HCT116 (cell line): Measurements from ENCODE around the gene OR6S1. TPM values are rescaled to one million over a fixed set of nuclear protein-coding genes. Genes with fewer than 3 reads are reported as not detected.

Source experiments
- ATAC-seq: fragments of 200-7000 bp; cut with Tn5 transposase; 2 replicates; pipeline ENCODE4 v1.9.1; 2020; ENCODE audit warnings: mild to moderate bottlenecking, moderate library complexity
- BruUV-seq: library from RNA; stranded (reverse); fragments of 400-500 nt; replicated peaks from 2 replicates; lab custom pipeline; 2021; lab: Mats Ljungman, UMichigan
- CTCF ChIA-PET: fragments of 300-600 bp; sonication (Branson Sonifier 250); formaldehyde crosslinking; loops from one replicate; lab custom pipeline; 2021; ENCODE audit warnings: antibody characterized with exemption; lab: Charles Lee
- POLR2A ChIA-PET: fragments of 300-600, 350-600 bp; sonication (Branson Sonifier 250); formaldehyde crosslinking; loops from one replicate; lab custom pipeline; 2021; ENCODE audit warnings: antibody characterized with exemption; lab: Charles Lee
- RAD21 ChIA-PET, 2 experiments: fragments of 300-600 bp; sonication (Branson Sonifier 250); formaldehyde crosslinking; loops; one replicate each; lab custom pipeline; 2023; ENCODE audit warnings: low total read pairs in 2 of 2; ENCODE audit not compliant: uncharacterized antibody in 2 of 2, unreplicated experiment in 2 of 2, low non-redundant PET in 1 of 2; lab: Charles Lee
- DNase-seq: peaks from one replicate; pipeline ENCODE4 v3.0.0-alpha.2; 2010; ENCODE audit warnings: low read depth, low spot score
- H2AFZ ChIP-seq: fragments of 200-600 bp; shearing (Covaris generic), sonication (generic); 2 replicates; pipeline ENCODE4 v1.6.1; 2017; ENCODE audit warnings: low read depth, mixed run types, mixed read lengths, antibody characterized with exemption, low read length; ENCODE audit not compliant: poor library complexity, severe bottlenecking
- H3K27ac ChIP-seq: 2 replicates; pipeline ENCODE4 v1.5.1; 2012; ENCODE audit warnings: low read depth, low read length
- H3K27me3 ChIP-seq: fragments of 200-600 bp; sonication (generic); 2 replicates; pipeline ENCODE4 v1.6.1; 2016; ENCODE audit warnings: mixed run types, low read length, mixed read lengths; ENCODE audit not compliant: insufficient read depth
- H3K36me3 ChIP-seq, 2 experiments: fragments of 200-500 bp in 1 of 2; fragments of 200-600 bp in 1 of 2; sonication (Bioruptor generic) in 1 of 2; sonication (generic) in 1 of 2; 2 replicates each; pipeline versions ENCODE4 v1.5.1 to v1.6.1; 2014 to 2016; ENCODE audit warnings: low read length in 2 of 2, inconsistent platforms in 1 of 2, mixed read lengths in 1 of 2, mixed run types in 1 of 2; ENCODE audit not compliant: insufficient read depth in 2 of 2, control insufficient read depth in 1 of 2
- H3K4me1 ChIP-seq, 2 experiments: fragments of 200-600 bp in 1 of 2; sonication (generic) in 1 of 2; 2 replicates each; pipeline versions ENCODE4 v1.5.1 to v1.6.1; 2012 to 2017; ENCODE audit warnings: low read length in 2 of 2, inconsistent platforms in 1 of 2, mild to moderate bottlenecking in 1 of 2, mixed read lengths in 1 of 2, mixed run types in 1 of 2, moderate library complexity in 1 of 2; ENCODE audit not compliant: insufficient read depth in 2 of 2, control insufficient read depth in 1 of 2
- H3K4me2 ChIP-seq: fragments of 200-600 bp; sonication (generic); 2 replicates; pipeline ENCODE4 v1.6.1; 2017; ENCODE audit warnings: mixed run types, low read length, mixed read lengths
- H3K4me3 ChIP-seq, 2 experiments: fragments of 200-600 bp in 1 of 2; sonication (generic) in 1 of 2; replicated peaks in 1 of 2; 2 replicates each; pipeline ENCODE4 v1.5.1; 2011 to 2016; ENCODE audit warnings: low read length in 2 of 2, control low read depth in 1 of 2, low read depth in 1 of 2, mild to moderate bottlenecking in 1 of 2, mixed read lengths in 1 of 2, mixed run types in 1 of 2
- H3K79me2 ChIP-seq: fragments of 200-600 bp; sonication (generic); 2 replicates; pipeline ENCODE4 v1.6.1; 2017; ENCODE audit warnings: mild to moderate bottlenecking, mixed run types, low read length, moderate library complexity, mixed read lengths; ENCODE audit not compliant: insufficient read depth
- H3K9ac ChIP-seq: fragments of 200-600 bp; sonication (generic); 2 replicates; pipeline ENCODE4 v1.6.1; 2016; ENCODE audit warnings: low read length, mixed read lengths
- H3K9me2 ChIP-seq: fragments of 200-600 bp; sonication (generic), shearing (Covaris generic); 2 replicates; pipeline ENCODE4 v1.6.1; 2017; ENCODE audit warnings: mixed run types, mild to moderate bottlenecking, moderate library complexity; ENCODE audit not compliant: insufficient read depth
- H3K9me3 ChIP-seq, 2 experiments: fragments of 200-500 bp in 1 of 2; fragments of 200-600 bp in 1 of 2; sonication (Bioruptor generic) in 1 of 2; sonication (generic) in 1 of 2; 2 replicates each; pipeline ENCODE4 v1.6.1; 2014 to 2017; ENCODE audit warnings: low read length in 2 of 2, mixed read lengths in 2 of 2, inconsistent platforms in 1 of 2, low read depth in 1 of 2, mild to moderate bottlenecking in 1 of 2, mixed run types in 1 of 2, moderate library complexity in 1 of 2; ENCODE audit not compliant: control insufficient read depth in 1 of 2, insufficient read depth in 1 of 2
- H4K20me1 ChIP-seq: fragments of 200-600 bp; sonication (generic), shearing (Covaris generic); 2 replicates; pipeline ENCODE4 v1.6.1; 2017; ENCODE audit warnings: mixed run types, mild to moderate bottlenecking, moderate library complexity; ENCODE audit not compliant: insufficient read depth
- RAD21 ChIP-seq: IDR thresholded peaks from 2 replicates; pipeline ENCODE4 v1.6.1; 2012; ENCODE audit warnings: low read depth, mild to moderate bottlenecking
- YY1 ChIP-seq: IDR thresholded peaks from 2 replicates; pipeline ENCODE4 v1.6.1; 2011; ENCODE audit warnings: low read length, low read depth, moderate library complexity, mild to moderate bottlenecking; ENCODE audit not compliant: insufficient replicate concordance; ENCODE audit errors: extremely low read depth
- ZNF274 ChIP-seq: fragments of 200-500 bp; sonication (Bioruptor generic); IDR thresholded peaks from 2 replicates; pipeline ENCODE4 v1.6.1; 2014; ENCODE audit warnings: mild to moderate bottlenecking, low read depth, low read length, inconsistent platforms
- intact Hi-C: fragments of 100-400 bp; cut with micrococcal nuclease; formaldehyde crosslinking; loops from 2 replicates; pipeline ENCODE4 v1.10.0; 2022
- total RNA-seq: library from RNA; stranded (reverse); gene quantifications from one replicate; pipeline ENCODE4 v1.2.1, GENCODE V29; 2021; ENCODE audit not compliant: unreplicated experiment
- TF ChIP-seq, protein P1 (sequence below): IDR thresholded peaks from 2 replicates; pipeline ENCODE4 v1.6.1; 2012; ENCODE audit warnings: low read depth

The OR6S1 gene
- total RNA-seq, 1 experiment from 2014 or later, result not detected

DNA sequence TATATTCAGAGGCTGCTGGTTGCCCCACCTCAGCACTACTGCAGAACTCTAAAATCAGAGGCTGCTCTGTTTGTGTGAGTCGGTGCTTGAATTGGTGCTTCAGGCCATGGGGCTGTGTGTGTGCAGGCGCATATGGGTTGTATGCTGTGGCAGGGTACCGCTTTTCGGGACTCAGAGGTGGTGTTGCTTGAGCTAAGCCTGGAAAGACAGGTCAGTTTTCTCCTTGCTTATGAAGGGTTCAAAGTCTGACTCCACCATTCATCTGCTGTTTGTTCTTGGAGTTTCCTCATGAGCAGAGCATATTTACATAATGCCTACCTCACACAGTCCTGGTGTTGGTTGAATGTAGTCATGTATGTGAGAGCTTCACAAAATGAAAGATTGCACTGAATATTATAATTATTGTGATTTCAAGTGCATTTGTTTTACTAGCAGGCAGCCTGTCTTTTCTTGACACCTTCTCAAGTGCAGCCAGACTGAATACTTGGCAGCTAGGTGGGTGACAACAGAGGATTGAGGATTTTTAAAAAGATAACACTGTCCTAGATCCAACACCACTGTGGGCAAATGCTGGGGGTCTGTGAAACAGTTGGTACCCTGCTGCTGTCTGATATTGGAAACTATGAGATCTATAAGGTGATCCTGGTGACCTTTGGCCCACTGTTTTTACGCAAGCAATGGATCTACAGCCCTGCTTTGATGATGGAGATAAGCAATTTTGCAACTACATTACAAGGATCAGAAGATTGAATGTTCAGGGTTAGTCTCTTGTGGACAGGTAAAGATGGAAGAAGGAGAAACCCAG lies 46.1 kb upstream of the OR6S1 start:
- ATAC-seq (no peak), DNase-seq (no peak)
- intact Hi-C loops, result no loop called here
- ChIA-PET POLR2A (no interaction called here), RAD21 (no interaction called here), CTCF (no interaction called here)
- TF ChIP-seq, protein P1, sequence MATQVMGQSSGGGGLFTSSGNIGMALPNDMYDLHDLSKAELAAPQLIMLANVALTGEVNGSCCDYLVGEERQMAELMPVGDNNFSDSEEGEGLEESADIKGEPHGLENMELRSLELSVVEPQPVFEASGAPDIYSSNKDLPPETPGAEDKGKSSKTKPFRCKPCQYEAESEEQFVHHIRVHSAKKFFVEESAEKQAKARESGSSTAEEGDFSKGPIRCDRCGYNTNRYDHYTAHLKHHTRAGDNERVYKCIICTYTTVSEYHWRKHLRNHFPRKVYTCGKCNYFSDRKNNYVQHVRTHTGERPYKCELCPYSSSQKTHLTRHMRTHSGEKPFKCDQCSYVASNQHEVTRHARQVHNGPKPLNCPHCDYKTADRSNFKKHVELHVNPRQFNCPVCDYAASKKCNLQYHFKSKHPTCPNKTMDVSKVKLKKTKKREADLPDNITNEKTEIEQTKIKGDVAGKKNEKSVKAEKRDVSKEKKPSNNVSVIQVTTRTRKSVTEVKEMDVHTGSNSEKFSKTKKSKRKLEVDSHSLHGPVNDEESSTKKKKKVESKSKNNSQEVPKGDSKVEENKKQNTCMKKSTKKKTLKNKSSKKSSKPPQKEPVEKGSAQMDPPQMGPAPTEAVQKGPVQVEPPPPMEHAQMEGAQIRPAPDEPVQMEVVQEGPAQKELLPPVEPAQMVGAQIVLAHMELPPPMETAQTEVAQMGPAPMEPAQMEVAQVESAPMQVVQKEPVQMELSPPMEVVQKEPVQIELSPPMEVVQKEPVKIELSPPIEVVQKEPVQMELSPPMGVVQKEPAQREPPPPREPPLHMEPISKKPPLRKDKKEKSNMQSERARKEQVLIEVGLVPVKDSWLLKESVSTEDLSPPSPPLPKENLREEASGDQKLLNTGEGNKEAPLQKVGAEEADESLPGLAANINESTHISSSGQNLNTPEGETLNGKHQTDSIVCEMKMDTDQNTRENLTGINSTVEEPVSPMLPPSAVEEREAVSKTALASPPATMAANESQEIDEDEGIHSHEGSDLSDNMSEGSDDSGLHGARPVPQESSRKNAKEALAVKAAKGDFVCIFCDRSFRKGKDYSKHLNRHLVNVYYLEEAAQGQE, result no peak
- TF ChIP-seq ZNF274 (no peak), YY1 (no peak), RAD21 (no peak)
- Histone ChIP-seq H3K79me2 (no peaks in the 10 kb centered on the region), H3K4me1 (peaks cover 6 to 37% of the 10 kb centered on the region in 2 experiments), H3K9me2 (no peaks in the 10 kb centered on the region), H3K36me3 (no peaks in the 10 kb centered on the region), H2AFZ (no peak overlapping the region), H3K9ac (no peak overlapping the region), H3K27ac (no peak overlapping the region), H3K4me3 (no peak overlapping the region), H3K4me2 (no peak overlapping the region), H4K20me1 (no peaks in the 10 kb centered on the region), H3K27me3 (no peaks in the 10 kb centered on the region), H3K9me3 (no peaks in the 10 kb centered on the region)
- BruUV-seq, result no TSS peak
